GM19328 (cell line): Measurements from ENCODE around the gene VEGFD.

Source experiments
- ATAC-seq: cut with Tn5 transposase; IDR thresholded peaks from one replicate; pipeline ENCODE4 v1.9.1; 2021; ENCODE audit warnings: mild to moderate bottlenecking, moderate library complexity; ENCODE audit not compliant: unreplicated experiment

VEGFD gene

GRCh38 chrX:15366506-15367352 lies 17.5 kb downstream of the VEGFD start:
- ATAC-seq = no peak

- ATAC-seq = no peak
Measured at GRCh38 chrX:15359701-15360100, 24.5 kb downstream of the VEGFD start.

DNA sequence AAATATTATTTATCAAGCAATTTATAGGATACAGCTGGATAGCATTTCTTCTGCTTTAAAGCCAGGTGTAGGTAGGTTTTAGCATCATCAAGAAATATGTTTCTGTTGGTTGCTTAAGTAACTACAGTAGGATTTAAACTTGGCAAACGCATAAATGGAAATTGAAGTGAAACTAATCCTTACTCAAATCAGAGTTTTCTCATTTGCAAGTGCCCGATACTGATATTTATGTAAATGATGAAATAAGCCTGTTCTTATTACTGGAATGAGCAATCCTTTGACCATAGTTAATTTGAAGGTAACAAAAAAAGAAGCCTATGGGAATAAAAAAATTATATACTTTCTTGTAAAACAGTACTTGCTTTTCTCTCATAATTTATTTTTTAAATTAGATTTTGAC lies 25.7 kb downstream of the VEGFD start:
- ATAC-seq = no peak

GRCh38 chrX:15356444-15356843 lies 27.8 kb downstream of the VEGFD start:
- ATAC-seq = no peak

DNA sequence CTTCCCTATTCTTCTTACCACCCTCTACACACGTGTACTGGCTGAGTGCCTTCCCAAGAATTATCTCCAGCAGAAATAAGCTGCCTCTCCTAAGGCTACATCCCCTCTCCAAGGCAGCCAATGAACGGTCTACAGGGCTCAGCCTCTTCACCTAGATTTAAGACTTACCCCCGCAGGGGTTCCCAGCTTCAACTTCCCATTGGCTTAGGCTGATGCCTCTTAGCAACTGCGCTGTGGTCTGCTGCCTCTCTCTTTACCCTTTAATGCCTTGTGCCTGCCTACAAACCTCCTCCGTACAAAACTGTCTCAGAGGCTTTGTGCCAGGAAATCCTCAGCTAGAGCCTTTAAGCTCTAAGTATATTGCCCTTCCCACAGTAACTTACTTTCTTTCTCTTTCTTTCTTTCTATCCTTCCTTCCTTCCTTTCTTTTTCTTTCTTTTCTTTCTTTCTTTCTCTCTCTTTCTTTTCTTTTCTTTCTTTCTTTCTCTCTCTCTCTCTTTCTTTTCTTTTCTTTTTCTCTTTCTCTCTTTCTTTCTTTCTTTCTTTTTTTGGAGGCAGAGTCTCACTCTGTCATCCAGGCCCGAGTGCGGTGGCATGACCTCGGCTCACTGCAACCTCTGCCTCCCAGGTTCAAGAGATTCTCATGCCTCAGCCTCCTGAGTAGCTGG lies 33.8 kb downstream of the VEGFD start:
- ATAC-seq = no peak

- no peak for ATAC-seq
Measured at GRCh38 chrX:15349046-15349445, 35.2 kb downstream of the VEGFD start.

- ATAC-seq = no peak
Measured at GRCh38 chrX:15345976-15346375, 38.2 kb downstream of the VEGFD start.

DNA sequence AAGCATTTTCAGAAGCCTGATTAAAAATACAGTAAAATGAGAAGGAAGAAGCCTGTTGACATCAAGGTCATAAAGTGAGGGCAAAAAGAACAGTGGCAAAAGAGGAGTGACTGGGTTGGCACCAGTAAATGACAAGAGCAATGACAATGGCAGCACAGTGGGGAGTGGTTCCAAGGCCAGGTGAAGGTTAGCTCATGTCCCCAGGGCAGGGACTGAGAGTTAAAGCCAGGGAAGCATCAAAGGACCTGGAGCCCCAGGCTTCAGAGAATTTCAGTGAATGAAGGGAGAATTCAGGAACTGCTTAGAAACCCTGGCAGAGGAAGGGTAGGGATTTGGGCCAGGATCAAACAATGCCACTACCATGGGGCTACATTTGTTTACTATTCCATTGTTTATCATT lies 40.1 kb downstream of the VEGFD start:
- no peak for ATAC-seq

- ATAC-seq = no peak
Measured at GRCh38 chrX:15343075-15343476, 41.1 kb downstream of the VEGFD start.

GRCh38 chrX:15340867-15341266 lies 43.3 kb downstream of the VEGFD start:
- ATAC-seq = no peak

DNA sequence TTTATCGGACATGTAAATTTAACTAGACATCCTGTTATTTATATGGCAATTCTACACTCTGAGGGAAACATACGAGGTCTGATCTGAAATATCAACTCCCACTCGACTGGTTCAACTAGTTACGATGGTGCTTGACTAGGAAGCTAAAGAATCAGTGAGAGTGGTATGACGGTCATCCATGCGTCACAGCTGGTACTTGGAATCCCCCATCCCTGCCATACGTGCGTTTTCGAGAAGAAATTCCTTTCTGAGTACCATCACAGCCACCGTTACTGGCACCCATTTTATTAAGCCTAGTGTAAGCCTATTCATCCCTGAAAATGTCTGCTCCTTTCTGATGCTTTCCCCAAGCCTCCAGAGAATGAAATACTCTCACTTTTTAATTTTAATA lies 48.2 kb downstream of the VEGFD start:
- ATAC-seq = no peak

GRCh38 chrX:15335135-15336022 lies 48.8 kb downstream of the VEGFD start, which contains the start of gene PIGA:
Gene PIGA, minus strand, starts transcription at chrX:15335523. Its CDS starts 3,593 bp downstream, at chrX:15331930.
- peak; percentile 99 for ATAC-seq

DNA sequence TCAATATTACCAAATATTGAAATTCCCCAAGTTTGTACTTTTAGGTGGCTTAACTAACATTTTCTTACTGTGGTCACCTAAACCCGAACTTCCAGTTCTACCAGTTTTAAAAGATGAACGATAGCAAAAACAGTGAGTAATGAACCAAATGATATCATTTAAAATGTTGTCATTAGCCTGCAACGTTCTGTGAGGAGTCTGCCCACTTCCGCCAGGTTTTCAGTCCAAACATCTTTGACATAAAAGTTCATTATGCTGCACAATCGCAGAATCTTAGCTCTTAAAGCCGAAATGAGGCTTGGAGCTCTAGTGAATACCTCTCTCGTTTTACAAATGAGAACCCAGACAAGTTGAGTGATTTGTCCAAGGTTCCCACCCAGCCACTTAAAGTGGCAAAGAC lies 49.7 kb downstream of the VEGFD start:
- no peak for ATAC-seq

DNA sequence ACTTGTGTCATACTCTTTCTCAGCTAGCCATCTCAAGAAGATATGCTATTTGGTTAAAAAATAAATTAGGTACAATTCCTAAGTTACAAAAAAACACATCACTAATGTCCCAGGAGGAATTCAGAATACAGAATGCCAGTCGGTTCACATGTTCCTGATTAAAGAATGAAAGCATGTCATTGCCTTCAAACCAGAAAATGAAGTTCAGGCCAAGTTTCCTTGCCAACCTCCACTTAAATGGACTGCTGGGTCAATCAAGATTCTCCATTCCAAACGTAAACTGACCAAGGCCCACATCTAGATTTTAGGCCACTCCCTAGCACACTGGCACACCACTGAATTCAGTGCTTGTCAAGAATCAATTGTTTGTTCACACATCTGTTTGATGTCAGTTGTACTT lies 55.4 kb downstream of the VEGFD start:
- no peak for ATAC-seq

- ATAC-seq = no peak
Measured at GRCh38 chrX:15328131-15328530, 56.1 kb downstream of the VEGFD start.

DNA sequence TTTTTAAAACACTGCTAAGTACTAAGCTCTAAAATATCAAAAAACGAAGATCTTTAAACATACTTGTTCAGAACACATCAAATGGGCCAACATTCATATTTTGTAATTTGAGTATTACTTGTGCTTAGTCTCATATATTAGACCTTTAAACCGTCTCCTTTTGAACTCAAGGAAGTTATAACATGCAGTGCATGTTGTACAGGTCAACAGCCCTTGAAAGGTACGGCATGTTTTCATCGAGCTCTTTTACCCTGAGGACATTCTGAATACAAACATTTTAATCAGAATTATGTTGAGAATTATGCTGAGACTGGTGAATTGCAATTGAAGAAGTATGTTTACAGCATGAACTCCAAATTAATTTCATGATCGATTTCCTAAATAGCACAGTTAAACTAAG lies 61.7 kb downstream of the VEGFD start:
- no peak for ATAC-seq

DNA sequence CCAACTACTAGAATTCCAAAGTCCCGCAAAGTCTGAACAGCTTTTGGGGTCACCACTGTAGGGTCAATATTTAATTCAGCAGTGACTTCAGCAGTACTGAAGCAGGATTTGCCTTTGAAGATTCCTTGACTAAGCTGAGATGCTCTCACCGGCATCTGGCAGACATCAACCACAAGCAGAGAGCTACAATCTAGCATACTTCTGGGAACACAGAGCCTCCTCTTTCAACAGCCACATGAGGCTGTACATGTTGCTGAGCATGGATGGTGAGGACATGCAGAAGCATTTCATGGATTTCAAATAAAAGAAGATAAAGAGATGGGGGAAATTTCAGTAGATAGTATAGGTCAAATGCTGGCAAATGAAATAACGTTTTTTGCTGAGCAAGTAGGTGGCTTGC lies 62.1 kb downstream of the VEGFD start:
- no peak for ATAC-seq

- no peak for ATAC-seq
Measured at GRCh38 chrX:15321447-15321846, 62.8 kb downstream of the VEGFD start.

- no peak for ATAC-seq
Measured at GRCh38 chrX:15320297-15320696, 63.9 kb downstream of the VEGFD start.

DNA sequence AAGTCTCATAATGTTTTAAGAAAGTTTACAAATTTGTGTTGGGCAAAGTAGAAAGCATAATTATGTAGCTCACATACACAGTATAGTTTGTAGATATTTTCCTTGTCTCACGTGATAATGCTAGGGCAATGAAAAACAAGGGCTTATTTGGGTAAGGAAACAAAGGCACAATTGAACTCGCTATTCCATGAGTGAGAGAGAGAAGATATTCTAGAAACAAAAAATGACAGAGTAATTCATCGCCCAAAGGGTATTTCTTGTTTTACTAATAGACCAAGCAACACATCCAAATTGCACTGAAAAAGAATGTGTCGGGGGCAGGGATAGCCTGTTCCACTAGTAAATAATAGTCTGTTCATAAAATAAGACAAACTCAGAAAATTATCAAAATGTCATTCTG lies 65.1 kb downstream of the VEGFD start:
- ATAC-seq = no peak

GRCh38 chrX:15315509-15315908 lies 68.7 kb downstream of the VEGFD start, which contains the start of gene ASB11:
Gene ASB11, minus strand, starts transcription at chrX:15315640. Its CDS starts 35 bp downstream, at chrX:15315605.
- ATAC-seq = no peak
